IMR-90 (cell line): ENCODE measurements around the gene CDH23. TPM values are rescaled to one million over a fixed set of nuclear protein-coding genes. Genes with fewer than 3 reads are reported as not detected.

Experiments
- ATAC-seq: fragments of 200-7000 bp; cut with Tn5 transposase; 2 replicates; pipeline ENCODE4 v1.9.1; 2020; ENCODE audit warnings: low read depth, mild to moderate bottlenecking, moderate library complexity
- BruUV-seq: library from RNA; stranded (reverse); fragments of 400-500 nt; replicated peaks from 2 replicates; lab custom pipeline; 2021; lab: Mats Ljungman, UMichigan
- CTCF ChIA-PET: fragments of 300-600 bp; formaldehyde crosslinking; extraction: SDS; loops from one replicate; lab custom pipeline; 2021; ENCODE audit warnings: antibody characterized with exemption; lab: Yijun Ruan, JAX
- POLR2A ChIA-PET: fragments of 300-600 bp; sonication (Branson Sonifier 250); formaldehyde crosslinking; loops from one replicate; lab custom pipeline; 2022; ENCODE audit warnings: antibody characterized with exemption; ENCODE audit not compliant: unreplicated experiment; lab: Charles Lee
- DNase-seq: peaks from one replicate; pipeline ENCODE4 v3.0.0; 2013
- H2AFZ ChIP-seq: replicated peaks from 2 replicates; pipeline ENCODE3; 2013; ENCODE audit warnings: low read length, mild to moderate bottlenecking; ENCODE audit not compliant: poor library complexity
- H2AK5ac ChIP-seq: 2 replicates; pipeline ENCODE4 v1.6.1; 2013; ENCODE audit warnings: low read depth, low read length, inconsistent platforms
- H2AK9ac ChIP-seq: replicated peaks from 2 replicates; pipeline ENCODE3; 2013; ENCODE audit warnings: mild to moderate bottlenecking, low read depth, low read length, moderate library complexity; ENCODE audit not compliant: poor library complexity
- H2BK120ac ChIP-seq: 2 replicates; pipeline ENCODE4 v1.6.1; 2013; ENCODE audit warnings: low read depth, low read length, inconsistent platforms
- H2BK15ac ChIP-seq: 3 replicates; pipeline ENCODE4 v1.6.1; 2013; ENCODE audit warnings: low read depth, low read length, inconsistent platforms
- H2BK20ac ChIP-seq: 2 replicates; pipeline ENCODE4 v1.6.1; 2013; ENCODE audit warnings: low read depth, mild to moderate bottlenecking, inconsistent platforms, low read length, moderate library complexity
- H2BK5ac ChIP-seq: 2 replicates; pipeline ENCODE4 v1.6.1; 2013; ENCODE audit warnings: mild to moderate bottlenecking, low read depth, low read length, inconsistent platforms; ENCODE audit not compliant: poor library complexity, severe bottlenecking
- H3K14ac ChIP-seq: replicated peaks from 2 replicates; pipeline ENCODE4 v1.6.1; 2013; ENCODE audit warnings: low read depth, low read length, inconsistent platforms
- H3K18ac ChIP-seq: 2 replicates; pipeline ENCODE4 v1.6.1; 2013; ENCODE audit warnings: low read depth, low read length, control low read depth
- H3K23ac ChIP-seq: 2 replicates; pipeline ENCODE4 v1.6.1; 2013; ENCODE audit warnings: low read depth, low read length, inconsistent platforms
- H3K27ac ChIP-seq: 2 replicates; pipeline ENCODE4 v1.5.1; 2013; ENCODE audit warnings: mild to moderate bottlenecking, control low read depth, low read length; ENCODE audit not compliant: insufficient read depth
- H3K27me3 ChIP-seq: 2 replicates; pipeline ENCODE4 v1.6.1; 2013; ENCODE audit warnings: low read length; ENCODE audit not compliant: control insufficient read depth, insufficient read depth
- H3K36me3 ChIP-seq: 2 replicates; pipeline ENCODE4 v1.6.1; 2013; ENCODE audit warnings: low read length, mixed read lengths; ENCODE audit not compliant: control insufficient read depth, insufficient read depth
- H3K4ac ChIP-seq: 2 replicates; pipeline ENCODE4 v1.6.1; 2013; ENCODE audit warnings: low read depth, low read length, inconsistent platforms
- H3K4me1 ChIP-seq: 2 replicates; pipeline ENCODE4 v1.6.1; 2013; ENCODE audit warnings: low read length, mixed read lengths; ENCODE audit not compliant: control insufficient read depth, insufficient read depth
- H3K4me2 ChIP-seq: 2 replicates; pipeline ENCODE4 v1.6.1; 2013; ENCODE audit warnings: low read depth, mild to moderate bottlenecking, control low read depth, low read length, moderate library complexity
- H3K4me3 ChIP-seq: 2 replicates; pipeline ENCODE4 v1.5.1; 2013; ENCODE audit warnings: low read depth, mild to moderate bottlenecking, control low read depth, low read length, moderate library complexity; ENCODE audit not compliant: insufficient read depth
- H3K56ac ChIP-seq: 2 replicates; pipeline ENCODE4 v1.6.1; 2013; ENCODE audit warnings: low read length, inconsistent platforms; ENCODE audit not compliant: insufficient read depth; ENCODE audit errors: extremely low read depth
- H3K79me1 ChIP-seq, 2 experiments: 2 replicates each; pipeline ENCODE4 v1.6.1; 2013; ENCODE audit warnings: low read length in 2 of 2, inconsistent platforms in 1 of 2, low read depth in 1 of 2
- H3K9ac ChIP-seq: 2 replicates; pipeline ENCODE4 v1.6.1; 2013; ENCODE audit warnings: low read depth, low read length, control low read depth
- H3K9me1 ChIP-seq: 2 replicates; pipeline ENCODE4 v1.6.1; 2013; ENCODE audit warnings: low read length, inconsistent platforms; ENCODE audit not compliant: insufficient read depth
- H3K9me3 ChIP-seq: 2 replicates; pipeline ENCODE4 v1.6.1; 2013; ENCODE audit warnings: low read length; ENCODE audit not compliant: control insufficient read depth, insufficient read depth
- H4K20me1 ChIP-seq: 2 replicates; pipeline ENCODE4 v1.6.1; 2013; ENCODE audit warnings: low read length, inconsistent platforms; ENCODE audit not compliant: insufficient read depth
- H4K5ac ChIP-seq: 2 replicates; pipeline ENCODE4 v1.6.1; 2013; ENCODE audit warnings: mild to moderate bottlenecking, low read depth, low read length, control low read depth
- H4K8ac ChIP-seq, 2 experiments: 2 replicates each; pipeline ENCODE4 v1.6.1; 2013; ENCODE audit warnings: low read depth in 2 of 2, low read length in 2 of 2, control low read depth in 1 of 2, inconsistent platforms in 1 of 2
- H4K91ac ChIP-seq: 2 replicates; pipeline ENCODE4 v1.6.1; 2013; ENCODE audit warnings: low read depth, low read length, inconsistent platforms; ENCODE audit not compliant: insufficient read depth
- BHLHE40 ChIP-seq: fragments of 150-350 bp; IDR thresholded peaks from 2 replicates; pipeline ENCODE4 v1.6.1; 2016; ENCODE audit warnings: mild to moderate bottlenecking, low read depth, low read length
- CTCF ChIP-seq: conservative IDR thresholded peaks from 2 replicates; pipeline ENCODE4 v1.5.1; 2012; ENCODE audit warnings: mild to moderate bottlenecking, low read depth, low read length, improper control_type of control experiment
- FOS ChIP-seq: fragments of 150-350 bp; IDR thresholded peaks from 2 replicates; pipeline ENCODE4 v1.6.1; 2016; ENCODE audit warnings: low read depth, low read length
- MAZ ChIP-seq: IDR thresholded peaks from 2 replicates; pipeline ENCODE4 v1.6.1; 2012; ENCODE audit warnings: low read depth, mild to moderate bottlenecking, low read length, improper control_type of control experiment, moderate library complexity, borderline replicate concordance
- NFE2L2 ChIP-seq: fragments of 150-350 bp; IDR thresholded peaks from 2 replicates; pipeline ENCODE4 v1.6.1; 2016; ENCODE audit warnings: low read depth, mild to moderate bottlenecking, low read length
- SMC3 ChIP-seq: fragments of 150-350 bp; IDR thresholded peaks from 2 replicates; pipeline ENCODE4 v1.6.1; 2016; ENCODE audit warnings: low read depth, mild to moderate bottlenecking, antibody characterized with exemption, low read length, moderate library complexity
- WGBS, 2 experiments: methylation state at CpG; one replicate each; pipeline versions ENCODE4 v1.1.5 to v1.1.7; 2013; ENCODE audit warnings: missing lambda C conversion rate in 2 of 2; ENCODE audit not compliant: insufficient read length in 1 of 2; ENCODE audit errors: extremely low coverage in 2 of 2; 5-methylcytosine and 5-hydroxymethylcytosine counted together
- dilution Hi-C: fragments of 300-500 bp; cut with HindIII; formaldehyde crosslinking; loops from one replicate; pipeline ENCODE4 v1.14.3; 2018; ENCODE audit warnings: low sequenced_read_pairs; ENCODE audit not compliant: unreplicated experiment
- in situ Hi-C: fragments of 300-500 bp; cut with MboI; formaldehyde crosslinking; loops from 3 replicates; pipeline ENCODE4 v1.14.3; 2019; ENCODE audit warnings: low sequenced_read_pairs, inconsistent platforms, mixed read lengths
- intact Hi-C: fragments of 100-400 bp; cut with micrococcal nuclease; formaldehyde crosslinking; loops from 2 replicates; pipeline ENCODE4 v1.10.0; 2022
- polyA plus RNA-seq, 3 experiments: library from polyadenylated mRNA; depleted of rRNA; stranded (reverse); fragments of >200 nt; gene quantifications; 2 replicates each; pipeline ENCODE4 v1.2.3, GENCODE V29; 2012; ENCODE audit warnings: low replicate concordance in 1 of 3
- total RNA-seq: library from RNA; depleted of rRNA; stranded (reverse); fragments of >200 nt; gene quantifications from 2 replicates; pipeline ENCODE4 v1.2.3, GENCODE V29; 2012

CDH23 gene
- total and polyA plus RNA-seq, 2 of the 4 experiments (the other 2 are of a cell fraction): under 0.01 to 0.03 TPM

DNA sequence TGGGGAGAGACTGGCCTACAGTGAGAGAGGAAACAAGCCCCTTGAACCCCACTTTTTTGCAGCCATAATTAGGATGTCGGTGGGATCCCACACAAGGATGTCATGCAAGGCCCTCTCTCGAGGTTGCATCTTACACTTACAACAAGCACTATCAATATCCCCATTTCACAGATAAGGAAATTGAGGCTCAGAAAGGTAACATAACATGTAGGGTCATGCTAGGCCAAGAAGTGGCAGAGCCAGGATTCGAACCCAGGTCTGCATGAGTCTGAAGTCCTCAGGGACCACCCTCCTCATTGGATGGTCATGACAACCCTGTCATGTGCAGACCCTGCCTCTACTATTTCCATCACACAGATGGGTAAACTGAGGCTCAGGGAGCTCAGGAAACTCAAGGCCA lies 199.4 kb downstream of the CDH23 start:
- no peak overlapping the region for H3K9ac ChIP-seq
- no peak overlapping the region for H3K4me2 ChIP-seq
- no peak overlapping the region for H3K14ac ChIP-seq
- no peak overlapping the region for H3K23ac ChIP-seq
- no peak overlapping the region for H2BK120ac ChIP-seq
- no peak overlapping the region for H4K8ac ChIP-seq
- H3K79me1 ChIP-seq: no peaks in the 10 kb centered on the region
- H2BK20ac ChIP-seq: no peak overlapping the region
- H3K9me3 ChIP-seq: no peaks in the 10 kb centered on the region
- H4K5ac ChIP-seq: no peak overlapping the region
- in situ Hi-C loops: no loop called here
- H3K36me3 ChIP-seq: no peaks in the 10 kb centered on the region
- DNase-seq: no peak
- CTCF ChIA-PET: no interaction called here
- H3K27ac ChIP-seq: no peak overlapping the region
- no peak overlapping the region for H3K4me3 ChIP-seq
- TF ChIP-seq BHLHE40 (no peak), MAZ (no peak), NFE2L2 (no peak), FOS (no peak), SMC3 (no peak), CTCF (no peak)
- no peaks in the 10 kb centered on the region for H4K20me1 ChIP-seq
- H3K9me1 ChIP-seq: 0 out of 2 replicates have a peak, but pooled peaks cover 4% of the 10 kb centered on the region
- H2AFZ ChIP-seq: no peak overlapping the region
- no peak overlapping the region for H3K18ac ChIP-seq
- H2BK5ac ChIP-seq: no peak overlapping the region
- no peak overlapping the region for H3K4ac ChIP-seq
- no CpG with 5 or more reads among the region's 3 CpGs for WGBS, 2 experiments
- BruUV-seq: no TSS peak
- no peak for ATAC-seq
- H3K4me1 ChIP-seq: no peaks in the 10 kb centered on the region
- POLR2A ChIA-PET: no interaction called here
- intact Hi-C loops: no loop called here
- no peak overlapping the region for H4K91ac ChIP-seq
- dilution Hi-C loops: no loop called here
- no peak overlapping the region for H2AK9ac ChIP-seq
- no peak overlapping the region for H2AK5ac ChIP-seq
- no peak overlapping the region for H2BK15ac ChIP-seq
- no peak overlapping the region for H3K56ac ChIP-seq
- peaks cover 20% of the 10 kb centered on the region for H3K27me3 ChIP-seq
